NCI-H146 treated with DMSO at 0.1 percent for 48 hours (cell line): Measurements from ENCODE around the gene ZNF550.

Source experiments
- DNase-seq: peaks from one replicate; lab custom pipeline; 2025; ENCODE audit not compliant: unreplicated experiment; lab: John Stamatoyannopoulos, UW

ZNF550 gene

DNA sequence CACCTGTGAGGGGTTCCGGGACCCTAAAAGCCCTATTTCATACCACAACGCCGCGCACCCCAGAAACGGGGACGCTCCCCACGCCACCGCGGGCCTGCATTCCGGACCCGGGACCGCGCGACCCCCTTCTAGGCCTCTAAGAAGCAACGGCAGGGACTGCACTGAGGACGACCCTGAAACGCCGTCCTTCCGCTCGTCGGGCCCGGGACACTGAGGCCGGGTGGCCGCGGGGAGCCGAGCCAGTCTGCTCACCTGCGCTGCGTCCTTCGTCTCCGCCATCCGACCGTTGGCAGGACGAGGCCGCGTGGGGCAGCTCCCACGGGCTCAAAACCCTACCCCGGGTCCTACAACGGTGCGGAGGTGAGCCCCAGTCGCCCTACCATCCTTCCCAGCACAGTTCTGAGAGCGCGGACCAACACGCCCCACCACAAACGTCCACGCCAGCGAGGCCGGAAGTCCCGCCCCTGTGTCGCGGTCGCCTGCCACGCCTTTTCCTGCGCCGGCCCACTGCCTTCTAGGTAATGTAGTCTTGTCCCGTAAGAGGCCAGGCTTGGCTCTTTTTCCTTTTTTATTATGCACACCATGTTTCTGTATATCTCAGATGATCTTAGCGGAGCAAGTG, at the start of gene ZNF550:
Gene ZNF550, minus strand, starts transcription at position 460 of the 622 bp plus-strand sequence. Its CDS starts 181 bp downstream, at position 279.
- DNase-seq = peak; percentile 67

DNA sequence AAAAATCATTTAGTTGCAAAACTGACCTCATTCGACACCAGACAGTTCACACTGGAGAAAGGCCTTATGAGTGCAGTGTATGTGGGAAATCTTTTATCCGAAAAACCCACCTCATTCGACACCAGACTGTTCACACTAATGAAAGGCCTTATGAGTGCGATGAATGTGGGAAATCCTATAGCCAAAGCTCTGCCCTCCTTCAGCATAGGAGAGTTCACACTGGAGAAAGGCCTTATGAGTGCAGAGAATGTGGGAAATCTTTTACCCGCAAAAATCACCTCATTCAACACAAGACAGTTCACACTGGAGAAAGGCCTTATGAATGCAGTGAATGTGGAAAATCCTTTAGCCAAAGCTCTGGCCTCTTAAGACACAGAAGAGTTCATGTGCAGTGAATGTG, 47.3 kb upstream of the ZNF550 start:
- no peak for DNase-seq

DNA sequence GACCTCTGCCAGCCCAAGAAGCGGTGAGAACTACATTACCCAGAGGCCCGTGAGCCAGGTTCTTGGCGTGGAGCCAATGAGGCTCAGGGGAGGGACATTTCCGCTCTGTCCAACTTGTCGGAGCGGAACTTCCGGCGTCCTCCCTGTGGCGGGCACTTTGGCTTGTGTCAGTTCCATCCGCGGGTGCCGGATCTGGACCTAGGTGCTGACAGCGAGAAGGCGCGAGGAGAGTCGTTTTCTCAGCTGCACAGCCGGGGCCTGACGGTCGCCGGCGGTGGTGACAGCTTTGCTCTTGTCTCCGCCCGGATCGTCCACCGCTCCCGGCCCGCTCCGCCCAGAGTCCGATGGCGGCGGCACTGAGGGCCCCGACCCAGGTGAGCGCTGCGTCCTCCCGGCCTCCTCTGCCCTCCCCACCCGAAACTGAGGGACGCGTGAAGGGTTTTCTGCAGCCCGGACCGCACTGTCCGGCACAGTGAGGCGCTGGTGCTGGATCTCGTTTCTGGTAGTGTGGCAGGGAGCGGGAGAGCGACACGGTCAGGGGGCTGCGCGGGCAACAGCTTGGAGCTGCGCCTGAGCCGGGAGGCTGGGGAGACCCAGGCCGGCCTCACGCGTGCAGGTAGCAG, 40.2 kb upstream of the ZNF550 start, which contains the start of gene ZNF530:
Gene ZNF530, plus strand, starts transcription at position 125 of the 623 bp plus-strand sequence. CDS start 4,461 bp downstream, outside the sequence.
- DNase-seq = peak; percentile 77

DNA sequence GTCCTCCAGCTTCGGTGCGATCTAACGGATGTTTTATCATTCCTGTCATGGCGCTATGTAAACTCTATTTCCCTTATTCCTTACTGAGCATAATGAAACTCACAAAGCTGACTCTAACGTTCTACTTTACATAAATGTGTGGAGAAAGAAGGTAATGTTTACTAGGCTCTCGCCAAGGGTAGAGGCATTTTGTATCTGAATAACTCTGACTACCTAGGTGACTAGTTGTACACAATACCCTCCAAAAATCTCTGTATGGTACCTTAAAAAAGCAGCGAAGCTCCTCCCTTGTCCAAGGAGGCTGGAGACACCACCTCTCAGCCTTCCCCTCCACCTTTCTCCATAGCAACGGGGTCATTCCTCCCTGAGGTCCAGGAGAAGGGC, 39.7 kb upstream of the ZNF550 start:
- DNase-seq = no peak

DNA sequence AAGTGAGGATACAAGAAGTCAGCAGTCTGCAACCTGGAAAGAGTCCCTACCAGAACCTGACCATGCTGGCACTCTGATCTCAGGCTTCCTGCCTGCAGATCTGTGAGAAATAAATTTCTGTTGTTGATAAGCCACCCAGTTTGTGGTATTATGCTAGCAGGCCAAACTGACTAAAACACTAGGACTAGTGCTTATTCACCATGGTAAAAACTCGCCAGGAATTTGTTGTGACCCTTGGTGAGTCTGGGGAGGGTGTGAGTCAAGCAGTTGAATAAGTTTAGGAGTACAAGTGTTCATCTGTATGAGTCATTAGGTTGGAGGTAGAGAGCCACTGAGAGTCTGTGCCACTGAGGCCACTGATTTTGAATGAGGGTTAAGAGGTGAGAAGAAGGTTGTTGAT, 27.9 kb upstream of the ZNF550 start:
- no peak for DNase-seq

DNA sequence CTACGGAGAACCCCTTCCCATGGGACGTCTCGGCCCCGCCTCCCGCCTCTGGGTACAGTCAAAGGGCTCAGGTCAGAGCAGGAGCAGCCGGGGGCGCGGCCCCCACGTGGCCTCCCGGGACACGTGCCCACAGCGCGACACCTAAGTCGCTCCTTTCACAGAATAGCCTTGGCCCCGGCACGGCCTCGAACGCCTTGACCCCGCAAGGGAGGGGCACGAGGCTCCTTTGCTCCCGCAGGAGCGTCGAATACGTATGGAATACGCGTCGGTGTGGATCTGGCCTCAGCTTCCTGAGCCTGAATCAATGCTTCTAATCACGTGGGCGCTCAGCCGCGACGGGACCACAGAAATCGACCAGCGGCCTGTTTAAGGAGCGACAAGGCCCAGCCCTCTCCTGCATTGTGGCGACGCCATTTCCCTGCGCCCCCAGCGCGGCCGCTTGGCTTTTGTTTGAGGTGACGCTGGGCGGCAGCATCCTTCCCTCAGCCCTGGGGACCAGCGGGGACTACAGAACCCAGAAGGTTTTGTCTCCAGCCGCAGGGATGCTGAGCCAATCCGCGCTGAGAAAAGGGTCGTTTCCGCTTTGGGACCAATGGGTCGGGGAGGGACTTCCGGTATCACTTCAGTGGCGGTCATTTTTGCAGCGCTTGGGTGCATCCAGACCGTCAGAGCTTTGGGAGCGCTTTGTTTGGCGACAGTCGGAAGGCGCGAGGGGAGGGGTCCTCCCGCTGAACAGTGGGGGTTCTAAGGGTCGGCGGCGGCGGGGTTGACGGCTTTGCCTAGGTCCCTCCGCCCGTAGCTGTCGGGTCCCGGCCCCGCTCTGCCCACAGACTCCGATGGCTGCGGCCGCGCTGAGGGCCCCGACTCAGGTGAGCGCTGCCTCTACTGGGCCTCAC, 24.1 kb upstream of the ZNF550 start, which contains the start of gene ZIK1:
Gene ZIK1, plus strand, starts transcription at position 625 of the 896 bp plus-strand sequence. Its CDS starts 212 bp downstream, at position 837.
- DNase-seq = peak; percentile 93

DNA sequence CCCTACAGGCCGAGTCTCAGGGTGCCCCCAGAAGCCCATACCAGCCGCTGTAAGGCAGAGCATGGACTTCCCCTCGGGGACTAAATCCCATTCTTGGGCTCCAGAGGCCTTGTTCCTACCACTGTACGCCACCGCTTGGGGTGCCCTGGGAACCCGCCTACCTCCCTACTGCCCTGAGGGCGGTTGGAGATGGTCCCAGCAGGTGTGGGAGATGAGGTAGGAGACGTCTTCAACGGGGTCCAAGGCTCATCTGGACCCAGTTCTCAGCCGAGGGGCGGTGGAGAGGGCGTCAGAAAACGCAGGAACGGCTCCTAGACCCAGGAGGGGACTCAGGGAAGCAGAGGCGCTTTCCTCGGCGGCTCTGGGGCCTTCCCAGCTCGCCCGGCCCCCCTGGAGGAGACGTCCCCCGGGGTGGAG, 23.4 kb upstream of the ZNF550 start:
- no peak for DNase-seq

DNA sequence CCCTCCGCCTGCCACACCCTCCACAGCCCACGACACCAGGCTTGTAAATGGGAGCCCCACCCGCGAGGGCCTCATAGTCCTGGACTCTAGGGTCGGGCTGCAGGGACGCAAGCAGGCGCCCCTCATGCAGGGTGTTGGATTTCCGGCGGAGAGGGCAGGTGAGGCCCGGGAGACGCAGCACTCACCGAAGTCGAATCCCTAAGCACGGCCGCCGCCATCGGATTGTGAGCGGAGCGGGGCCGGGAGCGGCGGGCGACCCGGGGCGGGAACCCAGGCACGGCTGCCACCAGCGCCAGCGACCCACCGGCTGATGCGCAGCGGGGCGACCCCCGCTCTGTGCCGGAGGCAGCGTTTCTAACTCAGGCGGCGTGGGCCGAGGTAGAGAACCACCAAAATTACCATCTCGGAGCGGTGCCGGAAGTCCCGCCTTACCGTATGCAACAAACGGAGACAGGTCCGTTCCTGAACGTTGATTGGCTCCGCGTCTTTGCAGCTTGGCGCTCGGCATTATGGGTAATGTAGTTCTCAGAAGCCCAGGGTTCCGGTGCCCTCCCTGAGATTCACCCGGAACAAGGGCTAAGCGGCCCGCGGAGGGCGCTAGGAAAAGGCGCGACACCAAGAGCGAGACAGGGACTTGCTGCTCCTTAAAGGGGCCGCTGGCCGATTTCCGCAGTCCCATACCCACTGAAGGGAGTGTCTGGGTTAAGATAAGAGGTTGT, 19.0 kb upstream of the ZNF550 start, which contains the start of gene ZNF416:
Gene ZNF416, minus strand, starts transcription at position 425 of the 719 bp plus-strand sequence. Its CDS starts 207 bp downstream, at position 218.
- peak; percentile 95 for DNase-seq

DNA sequence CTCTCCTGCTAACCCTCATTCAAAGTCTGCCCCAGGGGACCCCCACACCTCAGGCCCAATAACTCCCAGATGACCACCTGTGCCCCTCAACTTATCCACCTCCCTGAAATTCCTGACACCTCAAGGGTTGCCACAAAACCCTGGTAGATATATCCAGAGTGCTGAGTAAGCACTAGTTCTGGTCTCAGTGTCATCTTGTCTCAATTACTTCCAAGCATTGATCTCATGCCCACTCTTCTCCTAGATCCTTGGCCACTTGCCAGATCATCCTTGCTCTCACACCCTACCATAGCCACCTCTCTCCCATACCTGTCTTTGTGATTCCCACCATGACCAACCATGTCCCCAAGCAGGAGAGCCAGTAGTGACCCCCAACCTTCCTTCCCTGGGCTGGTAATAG, 17.0 kb upstream of the ZNF550 start:
- no peak for DNase-seq

DNA sequence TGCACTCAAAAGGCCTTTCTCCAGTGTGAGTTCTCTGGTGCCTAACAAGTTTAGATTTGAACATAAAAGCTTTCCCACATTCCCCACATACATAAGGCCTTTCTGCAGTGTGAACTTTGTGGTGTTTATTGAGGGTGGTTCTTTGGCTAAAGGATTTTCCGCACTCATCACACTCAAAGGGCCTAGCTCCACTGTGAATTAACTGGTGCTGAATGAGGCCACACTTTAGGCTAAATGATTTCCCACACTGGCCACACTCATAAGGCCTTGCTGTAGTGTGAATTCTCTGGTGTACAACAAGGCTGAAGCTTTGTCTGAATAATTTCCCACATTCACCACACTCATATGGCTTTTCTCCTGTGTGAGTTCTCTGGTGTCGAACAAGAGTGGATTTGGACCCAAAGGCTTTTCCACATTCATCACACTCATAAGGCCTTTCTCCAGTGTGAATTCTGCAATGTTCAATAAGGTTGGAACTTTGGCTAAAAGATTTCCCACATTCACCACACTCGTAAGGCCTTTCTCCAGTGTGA, 12.8 kb upstream of the ZNF550 start:
- no peak for DNase-seq

DNA sequence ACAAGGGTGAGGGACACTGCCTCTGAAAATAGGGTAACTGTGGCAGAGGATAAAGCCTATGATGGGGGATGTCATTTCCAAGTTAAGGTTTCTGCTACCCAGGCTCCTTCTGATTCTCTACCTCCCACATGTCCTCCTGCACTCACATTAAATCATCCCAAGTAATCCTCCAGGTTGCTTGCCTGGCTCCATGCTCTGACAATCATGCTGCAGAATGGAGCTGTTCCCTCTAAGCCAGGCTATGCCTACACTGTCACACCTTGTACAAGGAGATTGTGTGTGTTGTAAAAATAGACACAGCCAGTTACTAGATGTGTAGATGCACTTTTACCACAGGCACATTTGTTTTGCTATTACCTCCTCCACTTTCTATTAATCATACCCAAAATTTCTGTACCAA, 11.0 kb upstream of the ZNF550 start:
- no peak for DNase-seq

DNA sequence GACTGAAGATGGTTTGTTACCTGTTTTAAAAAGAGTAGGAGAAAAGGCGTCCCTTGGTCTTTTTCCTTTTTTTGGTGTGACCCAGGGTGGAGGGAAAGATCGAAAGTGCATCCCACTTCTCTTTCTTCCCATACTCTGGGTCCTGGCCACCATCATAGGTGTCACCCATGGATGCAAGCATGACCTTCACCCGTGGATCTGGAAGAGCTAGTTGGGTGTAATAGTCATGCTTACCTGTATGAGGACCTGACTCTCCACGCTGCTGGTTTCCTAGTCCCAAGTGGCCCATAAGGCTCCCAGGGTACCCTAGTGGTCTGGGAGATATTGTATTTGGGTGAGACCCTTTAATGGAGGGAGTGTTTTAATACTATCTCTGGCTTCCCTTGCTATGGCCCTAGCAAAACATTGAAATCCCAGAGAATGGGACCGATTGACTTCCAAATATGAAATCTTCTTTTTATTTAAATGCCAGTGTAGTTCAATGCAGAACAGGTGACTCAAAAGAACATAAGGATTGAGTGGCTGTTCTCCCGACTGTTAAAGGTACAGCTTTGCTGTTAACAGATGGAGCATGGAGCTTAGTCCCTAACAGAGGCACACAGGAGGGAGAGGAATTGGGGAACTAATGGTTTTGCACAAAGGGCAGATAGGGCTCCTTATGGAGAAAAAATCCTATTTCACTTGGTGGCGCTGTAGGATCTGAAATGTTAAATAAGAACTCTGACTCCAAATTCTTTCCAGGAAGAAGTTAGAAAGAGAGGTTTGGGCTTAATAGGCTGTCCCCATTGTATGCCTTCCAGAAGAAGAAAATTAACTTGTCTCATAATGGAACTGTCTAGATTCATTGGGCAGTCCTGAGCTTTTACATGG, 7.0 kb upstream of the ZNF550 start:
- no peak for DNase-seq

DNA sequence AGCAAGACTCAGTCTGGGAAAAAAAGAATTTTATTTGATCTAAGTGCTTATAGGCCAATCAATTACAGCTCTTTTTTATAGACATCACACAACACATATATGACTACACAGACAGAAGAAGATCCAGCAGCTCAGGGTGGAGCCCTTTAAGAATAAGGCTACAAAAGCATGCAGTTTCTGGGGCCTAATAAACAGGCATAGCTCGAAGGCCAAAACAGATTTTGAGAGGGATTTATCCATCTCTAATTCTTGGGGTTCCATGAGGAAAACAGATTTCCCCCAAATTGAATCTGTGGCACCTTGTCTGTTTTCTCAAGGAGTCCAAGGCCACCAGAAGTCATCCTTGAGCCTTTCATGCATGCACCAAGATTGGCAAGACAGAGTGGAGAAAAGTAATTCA, 3.9 kb upstream of the ZNF550 start:
- no peak for DNase-seq

DNA sequence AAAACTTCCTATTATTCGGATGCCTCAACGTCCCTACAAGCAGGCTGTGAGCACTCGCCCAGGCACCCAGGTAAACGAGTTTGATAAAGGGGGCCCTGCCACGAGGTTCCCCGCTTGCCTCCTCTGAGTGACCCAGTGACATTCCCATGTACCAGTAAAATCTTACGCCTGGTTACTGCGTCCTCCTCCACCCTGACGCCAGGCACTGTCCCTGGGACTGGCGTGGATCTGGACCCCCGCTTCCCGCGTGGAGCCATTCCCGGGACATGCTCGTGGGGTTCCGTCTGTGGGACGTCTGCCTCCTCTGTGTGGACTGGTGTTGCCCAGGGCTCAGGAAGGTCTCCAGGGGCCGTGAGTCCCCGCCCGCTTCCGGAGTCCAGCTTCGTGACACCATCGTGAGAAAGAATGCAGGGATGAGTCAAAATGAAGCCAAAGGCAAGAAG, 407 bp upstream of the ZNF550 start:
- DNase-seq = no peak

DNA sequence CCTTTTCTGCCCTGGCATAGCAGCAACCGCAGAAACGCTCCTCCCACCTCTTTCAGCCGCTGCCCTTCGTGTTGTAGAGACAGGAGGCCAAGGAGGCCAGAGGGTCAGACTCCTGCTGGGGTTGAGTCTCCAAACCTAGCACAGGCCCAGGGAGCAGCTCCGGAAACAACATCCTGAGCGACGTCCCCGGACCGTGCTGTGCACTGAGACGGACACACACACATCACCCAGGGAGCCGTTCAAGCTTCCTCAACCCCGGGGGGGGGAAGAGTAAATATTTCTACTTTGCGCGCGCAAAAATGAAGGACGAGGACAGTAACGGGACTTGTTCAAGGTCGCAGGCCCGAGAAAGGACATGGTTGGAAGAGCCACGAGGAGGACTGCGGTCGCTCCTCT, 657 bp downstream of the ZNF550 start:
- DNase-seq = no peak

DNA sequence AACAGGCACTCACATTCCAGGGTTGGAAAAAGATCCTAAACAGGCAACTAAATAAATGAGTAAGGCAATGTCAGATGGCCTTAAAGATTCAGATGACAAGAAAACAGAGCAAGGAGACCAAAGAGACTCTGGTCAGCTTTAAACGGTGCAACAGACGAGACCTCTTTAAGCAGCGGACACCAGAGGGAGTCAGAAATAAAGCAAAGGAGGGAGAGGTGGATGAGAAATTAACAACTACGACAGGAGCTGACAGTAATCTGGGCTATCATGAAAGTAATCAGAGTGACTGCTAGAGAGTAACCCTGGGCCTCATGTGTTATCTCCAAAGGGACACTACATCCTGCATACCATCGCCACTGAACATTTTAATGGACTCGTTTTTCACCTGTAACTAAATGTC, 1.1 kb downstream of the ZNF550 start:
- no peak for DNase-seq

DNA sequence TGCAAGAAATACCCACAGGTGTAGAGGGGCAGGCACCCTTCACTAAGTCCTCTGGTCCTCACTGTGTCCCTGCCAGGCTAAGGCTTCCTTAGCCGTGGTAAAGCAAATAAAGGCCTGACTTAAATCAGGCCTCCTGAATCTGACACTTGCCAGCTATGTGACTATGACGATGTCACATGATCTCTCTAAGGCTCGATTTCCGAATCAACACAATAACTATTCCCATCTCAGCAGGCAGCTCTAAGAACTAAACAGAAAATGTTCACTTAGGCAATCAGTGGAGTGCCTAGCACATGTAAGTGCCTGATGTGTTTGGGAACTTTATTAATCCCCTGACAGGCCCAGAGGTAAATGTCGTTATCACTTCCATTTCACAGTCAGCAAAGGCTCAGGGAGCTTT, 2.0 kb downstream of the ZNF550 start:
- no peak for DNase-seq

DNA sequence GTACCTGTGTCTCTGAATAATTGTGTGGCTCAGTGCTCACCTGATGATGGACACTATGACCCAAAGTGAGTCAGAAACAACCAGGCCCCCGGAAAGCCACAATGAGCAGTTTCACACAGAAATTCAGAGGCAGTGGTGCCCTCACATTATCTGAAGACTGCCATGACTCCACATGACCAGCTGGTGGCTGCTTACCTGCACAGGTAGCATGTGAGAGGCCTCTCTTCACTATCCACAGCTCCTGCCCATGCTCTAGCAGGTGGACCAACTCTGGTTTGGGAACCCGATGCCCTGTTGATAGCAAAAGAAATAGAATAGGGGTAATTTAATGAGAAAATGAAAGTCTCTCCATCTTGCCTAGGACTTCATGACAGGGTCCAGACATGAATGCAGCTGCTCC, 7.2 kb downstream of the ZNF550 start:
- DNase-seq = no peak

DNA sequence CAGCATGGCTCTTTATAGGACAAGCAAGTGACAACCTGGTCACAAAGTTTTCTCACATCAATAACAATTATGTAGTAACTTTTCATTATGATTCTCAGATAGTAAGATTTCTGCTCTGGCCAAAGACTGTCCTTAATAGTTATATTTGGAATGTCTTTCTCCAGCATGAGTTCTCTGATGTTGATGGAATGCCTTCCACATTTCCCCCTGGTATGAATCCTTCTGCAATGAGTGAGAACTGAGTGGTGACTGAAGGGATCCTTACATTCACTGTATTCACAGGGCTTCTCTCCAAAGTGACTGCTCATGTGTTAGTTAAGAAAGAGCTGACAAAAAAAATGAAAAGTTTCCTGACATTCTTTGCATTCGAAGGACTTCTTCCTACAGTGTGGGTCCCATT, 13.2 kb downstream of the ZNF550 start:
- DNase-seq = no peak
